HG02678 (cell line): ENCODE measurements around the gene CD2AP.
A peak's percentile ranks its signal among the peaks of the same experiment; 100 is the strongest.
"Not testable (repeated sequence)": the region's sequence is repeated elsewhere in the genome, so short reads cannot be mapped to it uniquely, and the experiment has no call there.

Experiments
- ATAC-seq: cut with Tn5 transposase; IDR thresholded peaks from one replicate; pipeline ENCODE4 v1.9.1; 2021; ENCODE audit warnings: mild to moderate bottlenecking, moderate library complexity; ENCODE audit not compliant: unreplicated experiment

CD2AP gene

DNA sequence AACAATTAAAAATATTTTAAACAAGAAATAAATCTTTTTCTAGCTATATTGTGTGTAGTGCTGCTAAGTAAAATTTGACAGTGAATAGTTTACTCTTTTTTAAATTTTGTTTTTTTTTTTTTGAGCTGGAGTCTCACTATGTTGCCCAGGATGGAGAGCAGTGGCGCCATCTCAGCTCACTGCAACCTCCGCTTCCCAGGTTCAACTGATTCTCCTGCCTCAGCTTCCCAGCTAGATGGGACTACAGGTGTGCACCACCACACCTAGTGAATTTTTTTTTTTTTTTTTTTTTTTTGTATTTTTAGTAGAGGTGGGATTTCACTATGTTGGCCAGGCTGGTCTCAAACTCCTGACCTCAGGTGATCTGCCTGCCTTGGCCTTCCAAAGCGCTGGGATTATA lies 75.7 kb downstream of the CD2AP start:
- not testable (repeated sequence) for ATAC-seq

DNA sequence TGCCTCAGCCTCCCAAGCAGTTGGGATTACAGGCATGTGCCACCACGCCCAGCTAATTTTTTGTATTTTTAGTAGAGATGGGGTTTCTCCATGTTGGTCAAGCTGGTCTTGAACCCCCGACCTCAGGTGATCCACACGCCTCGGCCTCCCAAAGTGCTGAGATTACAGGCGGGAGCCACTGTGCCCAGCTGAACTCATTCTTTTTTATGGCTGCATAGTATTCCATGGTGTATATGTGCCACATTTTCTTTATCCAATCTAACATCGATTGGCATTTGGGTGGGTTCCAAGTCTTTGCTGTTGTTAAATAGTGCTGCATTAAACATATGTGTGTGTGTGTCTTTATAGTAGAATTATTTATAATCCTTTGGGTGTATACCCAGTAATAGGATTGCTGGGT lies 78.9 kb downstream of the CD2AP start:
- not testable (repeated sequence) for ATAC-seq

DNA sequence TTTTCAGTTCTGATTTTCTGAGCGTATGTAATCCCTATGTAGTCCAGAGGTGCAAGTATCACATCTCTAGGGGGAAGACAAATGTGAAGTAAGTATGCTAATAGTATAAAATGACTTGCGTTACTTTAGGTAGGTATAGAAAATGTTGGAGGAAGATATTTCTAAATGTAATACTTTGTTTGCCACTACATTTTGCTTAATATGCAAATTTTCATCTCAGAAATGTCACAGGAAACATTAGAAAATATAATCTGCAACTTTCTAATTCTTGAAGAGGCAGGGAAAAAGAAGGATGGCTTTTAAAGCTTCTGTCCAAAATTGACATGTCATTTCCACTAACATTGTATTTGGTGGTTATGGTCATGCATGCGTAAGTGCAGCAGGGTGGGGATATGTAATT lies 85.6 kb downstream of the CD2AP start:
- ATAC-seq: no peak

DNA sequence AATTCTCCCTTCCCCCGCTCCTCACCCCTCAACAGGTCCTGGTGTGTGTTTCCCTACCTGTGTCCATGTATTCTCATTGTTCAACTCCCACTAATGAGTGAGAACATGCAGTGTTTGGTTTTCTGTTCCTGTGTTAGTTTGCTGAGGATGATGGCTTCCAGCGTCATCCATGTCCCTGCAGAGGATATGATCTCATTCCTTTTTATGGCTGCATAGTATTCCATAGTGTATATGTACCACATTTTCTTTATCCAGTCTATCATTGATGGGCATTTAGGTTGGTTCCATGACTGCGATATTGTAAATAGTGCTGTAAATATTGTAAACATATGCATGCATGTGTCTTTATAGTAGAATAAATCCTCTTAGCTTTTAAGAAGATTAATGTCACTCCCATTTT lies 89.0 kb downstream of the CD2AP start:
- not testable (repeated sequence) for ATAC-seq

DNA sequence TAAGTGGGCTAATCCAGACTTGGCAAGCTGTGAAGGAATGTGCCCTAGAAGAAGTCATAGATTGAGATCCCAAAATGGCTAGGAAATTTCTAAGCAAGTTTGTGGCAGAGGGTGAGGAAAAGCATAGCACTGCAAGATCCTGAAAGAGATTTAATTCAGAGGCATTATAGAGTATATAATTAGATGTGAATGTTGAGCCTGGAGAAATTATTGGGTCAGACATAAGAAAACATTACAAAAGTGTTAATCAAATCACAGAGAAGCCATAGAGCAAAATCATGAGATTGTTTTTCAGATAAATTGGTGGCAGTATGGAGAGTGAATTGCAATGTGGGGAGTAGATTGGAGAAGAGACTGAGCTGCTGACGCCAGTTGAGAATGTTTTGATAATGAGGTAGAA lies 90.0 kb downstream of the CD2AP start:
- no peak for ATAC-seq

DNA sequence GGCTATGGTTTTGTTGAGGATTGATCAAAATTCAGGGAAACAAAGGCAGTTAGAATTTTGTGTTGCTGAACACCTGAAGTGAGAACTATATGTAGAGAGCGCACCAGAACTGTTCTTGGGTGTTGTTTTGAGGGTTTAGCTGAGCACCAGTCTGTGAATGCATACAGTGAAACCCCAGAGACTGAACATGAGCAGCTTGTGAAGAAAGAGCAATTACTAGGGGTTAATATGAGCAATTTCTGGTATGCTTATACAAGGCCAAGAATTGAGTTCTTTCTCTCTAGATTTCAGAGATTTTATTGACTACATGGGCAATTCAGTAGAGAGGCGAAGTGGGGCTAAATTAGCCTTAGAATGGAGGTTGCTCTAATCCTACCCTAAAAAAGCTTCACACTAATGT lies 93.9 kb downstream of the CD2AP start:
- no peak for ATAC-seq

DNA sequence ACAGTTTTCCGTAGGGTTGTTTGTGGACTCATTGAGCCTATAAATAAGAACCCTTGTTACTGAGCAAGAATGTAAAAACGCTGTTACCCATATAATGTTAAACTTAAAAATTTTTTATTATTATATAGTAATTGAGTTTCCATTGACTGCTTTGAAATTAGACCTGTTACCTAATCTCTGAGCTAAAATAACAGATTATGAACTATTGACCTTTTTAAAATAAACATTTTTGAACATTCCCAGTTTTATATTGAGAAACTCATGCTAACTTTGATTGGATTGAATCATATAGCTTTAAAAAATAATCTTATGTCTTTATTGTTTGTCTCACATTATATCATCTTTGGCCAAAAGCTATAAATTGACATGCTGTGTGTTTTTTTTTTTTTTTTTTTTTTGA lies 95.5 kb downstream of the CD2AP start:
- ATAC-seq: no peak

DNA sequence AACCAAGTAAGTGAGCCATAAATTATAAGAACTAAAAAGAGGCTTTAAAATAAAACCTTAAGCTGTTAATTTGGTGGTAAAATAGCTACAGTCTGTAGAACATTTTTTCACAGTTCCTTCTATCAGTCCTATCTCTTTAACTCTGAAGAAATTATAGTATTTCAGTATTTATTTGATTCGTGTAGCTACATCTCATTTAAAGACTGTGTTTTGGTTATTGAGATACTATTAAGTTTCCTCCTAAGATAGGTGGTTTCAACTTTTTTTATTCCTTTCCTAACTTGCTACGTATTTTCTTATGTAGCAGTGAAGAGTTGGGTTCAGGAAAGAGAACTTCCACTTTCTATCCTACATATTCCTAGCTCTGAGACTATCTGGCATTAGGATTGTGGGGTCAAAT lies 97.2 kb downstream of the CD2AP start:
- no peak for ATAC-seq

DNA sequence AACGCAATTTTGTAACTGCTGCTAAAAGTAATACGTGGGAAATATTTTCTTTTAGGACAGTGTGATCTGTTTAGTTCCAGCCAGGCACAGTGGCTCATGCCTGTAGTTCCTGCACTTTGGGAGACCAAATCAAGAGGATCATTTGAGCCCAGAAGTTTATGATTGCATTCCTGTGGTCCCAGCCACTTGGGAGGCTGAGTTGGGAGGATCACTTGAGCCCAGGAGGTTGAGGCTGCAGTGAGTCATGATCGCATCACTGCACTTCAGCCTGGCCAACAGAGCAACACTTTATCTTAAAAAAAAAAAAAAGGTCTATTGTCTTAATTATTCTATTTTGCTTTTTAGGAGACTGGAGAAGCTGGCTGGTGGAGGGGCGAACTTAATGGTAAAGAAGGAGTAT lies 101.5 kb downstream of the CD2AP start:
- ATAC-seq: no peak

DNA sequence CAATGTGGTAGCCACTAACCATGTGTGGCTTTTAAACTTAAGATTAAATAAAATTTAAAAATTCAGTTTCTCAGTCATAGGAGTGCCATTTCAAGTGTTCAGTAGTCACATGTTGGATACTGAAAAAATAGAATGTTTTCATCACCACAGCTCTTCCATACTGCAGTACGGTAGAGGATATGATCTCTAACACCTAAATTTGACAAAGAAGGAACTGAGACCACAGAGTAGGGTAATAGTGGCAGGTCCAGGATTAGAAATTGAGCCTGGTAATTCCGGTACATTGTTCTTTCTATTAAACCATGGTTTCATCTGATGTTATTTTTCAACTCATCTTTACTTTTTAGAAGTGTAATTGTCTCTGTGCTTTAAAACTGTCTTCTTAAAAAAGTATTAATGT lies 104.0 kb downstream of the CD2AP start:
- peak; percentile 84 for ATAC-seq

DNA sequence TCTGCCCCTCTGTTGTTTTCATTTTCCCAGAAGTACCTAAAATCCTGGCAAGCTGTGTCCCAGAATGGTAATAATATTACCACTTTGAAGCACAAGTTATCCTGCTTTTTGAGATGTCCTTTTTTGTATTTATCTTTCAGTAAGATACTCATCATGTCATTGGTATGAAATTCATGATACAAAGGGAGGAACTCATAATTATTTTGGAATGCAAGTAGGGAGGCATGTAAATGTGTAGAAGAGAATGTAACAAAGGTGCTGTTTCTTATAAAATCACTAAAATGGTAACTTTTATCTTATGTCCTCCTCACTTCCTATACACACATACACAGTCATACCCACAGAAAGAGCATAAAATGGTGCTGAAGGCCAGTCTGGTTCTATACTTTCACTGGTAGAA lies 109.9 kb downstream of the CD2AP start:
- ATAC-seq: no peak

DNA sequence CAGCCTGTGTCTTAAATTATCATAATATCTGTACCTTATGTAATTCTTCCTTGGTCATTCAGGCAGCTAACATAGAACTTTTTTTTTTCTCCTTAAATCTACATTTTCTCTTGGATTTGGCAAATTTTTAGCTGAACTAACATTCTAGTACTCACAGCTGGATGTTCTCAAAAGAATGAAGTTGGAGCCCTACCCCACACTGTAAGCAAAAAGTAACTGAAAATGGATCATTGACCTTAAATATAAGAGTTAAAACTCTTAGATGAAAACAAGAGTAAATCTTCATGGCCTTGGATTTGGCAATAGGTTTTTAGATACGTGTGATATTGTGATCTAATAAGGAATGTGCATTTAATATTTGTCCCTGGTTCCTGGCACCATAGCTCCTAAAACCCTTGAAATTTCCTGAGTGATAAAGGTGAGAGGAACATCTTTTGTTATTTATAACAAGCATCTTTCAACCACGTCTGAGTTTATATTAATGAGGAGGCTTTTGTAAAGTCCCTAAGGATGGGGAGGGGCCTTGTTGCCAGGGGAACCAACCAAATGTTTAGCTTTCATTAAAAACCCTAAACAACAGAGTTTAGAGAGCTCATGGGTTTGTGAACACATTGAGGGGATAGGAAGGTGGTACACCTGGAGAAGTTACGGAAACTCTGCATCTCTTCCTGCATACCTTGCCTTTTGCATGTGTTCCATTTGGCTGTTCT lies 114.7 kb downstream of the CD2AP start:
- ATAC-seq: no peak

DNA sequence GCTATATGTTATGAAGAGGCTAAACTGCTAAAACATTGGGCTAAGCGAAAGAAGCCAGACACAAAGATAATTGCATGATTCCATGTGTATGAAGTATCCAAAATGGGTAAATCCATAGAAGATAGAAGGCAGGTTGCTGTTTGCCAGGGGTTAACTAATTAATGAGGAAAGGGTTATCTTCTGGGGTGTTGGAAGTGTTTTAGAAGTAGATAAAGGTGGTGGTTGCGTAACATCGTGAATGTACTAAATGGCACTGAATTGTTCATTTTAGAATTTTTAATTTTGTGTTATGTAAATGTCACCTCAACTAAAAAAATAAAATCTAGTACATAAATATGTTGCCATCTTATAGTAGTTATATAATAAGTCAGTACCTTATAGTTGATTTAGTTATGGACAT lies 116.4 kb downstream of the CD2AP start:
- no peak for ATAC-seq

DNA sequence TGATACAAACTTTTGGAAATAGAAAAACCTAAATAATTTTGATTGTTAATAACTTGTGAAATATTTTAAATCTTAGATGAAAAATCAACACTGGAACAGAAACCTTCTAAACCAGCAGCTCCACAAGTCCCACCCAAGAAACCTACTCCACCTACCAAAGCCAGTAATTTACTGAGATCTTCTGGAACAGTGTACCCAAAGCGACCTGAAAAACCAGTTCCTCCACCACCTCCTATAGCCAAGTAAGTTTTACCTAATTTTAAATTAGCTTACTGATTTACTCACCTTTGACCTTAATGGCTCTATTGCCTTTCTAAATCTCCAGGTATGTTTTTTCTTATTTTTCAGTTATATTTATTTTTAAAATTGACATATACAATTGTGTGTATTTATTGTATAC lies 118.2 kb downstream of the CD2AP start:
- no peak for ATAC-seq

DNA sequence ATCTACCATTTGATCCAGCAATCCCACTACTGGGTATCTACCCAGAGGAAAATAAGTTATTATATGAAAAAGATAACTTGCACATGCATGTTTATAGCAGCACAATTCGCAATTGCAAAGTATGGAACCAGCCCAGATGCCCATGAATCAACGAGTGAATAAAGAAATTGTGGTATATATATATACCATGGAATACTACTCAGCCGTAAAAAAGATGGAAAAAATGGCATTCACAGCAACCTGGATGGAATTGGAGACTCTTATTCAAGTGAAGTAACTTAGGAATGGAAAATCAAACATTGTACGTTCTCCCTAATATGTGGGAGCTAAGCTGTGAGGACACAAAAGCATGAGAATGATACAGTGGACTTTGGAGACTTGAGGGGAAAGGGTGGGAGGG lies 120.8 kb downstream of the CD2AP start:
- ATAC-seq: no peak

DNA sequence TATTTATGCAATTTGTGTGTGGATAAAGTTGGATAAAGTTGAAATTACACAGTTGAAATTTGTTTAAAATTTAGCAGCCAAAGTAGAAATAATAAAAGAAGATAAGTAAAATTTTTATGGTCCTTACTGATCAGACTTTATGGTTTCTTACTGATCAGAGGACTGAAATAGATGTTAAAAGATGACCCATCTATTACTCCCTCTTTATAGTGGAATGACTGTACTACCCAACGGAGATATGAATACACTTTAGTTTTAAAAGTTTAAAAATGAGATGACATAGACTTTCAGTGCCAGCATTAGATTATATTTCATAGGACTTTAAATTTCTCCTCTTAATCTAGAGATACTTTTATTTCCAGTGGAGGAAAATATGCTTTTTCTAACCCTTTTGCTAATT lies 121.9 kb downstream of the CD2AP start:
- ATAC-seq: no peak

DNA sequence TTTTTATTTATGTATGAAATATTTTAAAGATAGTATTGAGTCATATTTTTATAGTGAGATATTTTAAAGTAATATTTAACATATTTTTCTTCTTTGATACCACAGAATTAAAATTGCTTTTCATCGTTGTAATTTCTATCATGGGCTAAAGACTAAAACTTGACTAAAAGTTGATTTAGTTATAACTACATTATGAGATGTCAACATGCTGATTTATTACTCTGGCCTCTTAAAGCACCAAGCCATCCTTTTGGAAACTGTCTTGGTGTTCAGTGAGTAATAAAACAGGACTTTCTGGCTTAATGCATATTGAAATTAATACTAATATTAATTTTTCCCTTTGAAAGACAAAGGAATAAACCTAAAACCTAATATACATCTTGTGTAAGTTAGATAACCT lies 125.6 kb downstream of the CD2AP start:
- no peak for ATAC-seq

DNA sequence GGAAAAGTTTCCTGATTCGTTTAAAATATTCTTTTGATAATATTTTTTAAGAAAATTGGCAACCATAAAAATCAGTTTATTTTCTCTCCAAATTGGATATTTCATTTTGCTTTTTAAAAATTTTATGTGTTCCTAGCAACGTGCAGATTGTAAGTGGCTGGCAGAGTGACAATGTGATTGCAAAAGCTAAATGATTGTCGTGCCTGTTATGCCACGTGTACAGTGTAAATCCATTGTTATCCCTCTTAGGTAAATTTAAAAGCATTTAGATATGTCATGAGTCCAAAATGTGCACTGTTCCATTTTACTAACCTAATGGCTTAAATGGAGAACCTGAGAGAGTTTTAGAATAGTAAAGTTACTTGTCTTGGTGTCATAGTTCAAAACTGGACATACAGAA lies 126.4 kb downstream of the CD2AP start:
- no peak for ATAC-seq

DNA sequence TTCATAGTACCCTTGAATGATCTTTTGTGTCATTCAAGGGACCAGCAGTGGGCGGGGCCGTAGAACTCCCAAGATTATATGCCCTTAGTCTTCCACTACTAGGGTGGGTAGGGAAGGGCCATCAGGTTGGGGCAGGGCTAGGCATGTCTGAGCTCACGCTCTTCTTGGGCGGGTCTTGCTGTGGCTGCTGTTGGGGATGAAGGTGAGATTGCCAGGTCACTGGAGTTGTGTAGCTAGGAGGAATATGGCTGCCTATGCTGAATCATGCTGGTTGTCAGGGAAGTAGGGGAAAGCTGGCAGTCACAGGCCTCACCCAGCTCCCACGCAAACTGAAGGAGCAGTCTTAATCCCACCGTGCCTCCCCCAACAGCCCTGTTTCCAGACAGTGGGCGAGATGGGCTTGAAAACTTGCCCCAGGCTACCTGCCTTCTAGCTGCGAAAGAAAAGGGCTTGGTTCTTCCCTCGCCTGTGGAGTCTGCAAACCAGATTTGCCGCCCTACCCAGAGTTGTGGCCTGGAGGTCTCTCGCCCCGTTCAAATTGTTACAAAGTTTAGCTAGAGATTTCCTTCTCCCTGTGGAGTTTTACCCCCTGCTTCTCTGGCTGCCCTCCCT lies 144.4 kb downstream of the CD2AP start:
- ATAC-seq: no peak

DNA sequence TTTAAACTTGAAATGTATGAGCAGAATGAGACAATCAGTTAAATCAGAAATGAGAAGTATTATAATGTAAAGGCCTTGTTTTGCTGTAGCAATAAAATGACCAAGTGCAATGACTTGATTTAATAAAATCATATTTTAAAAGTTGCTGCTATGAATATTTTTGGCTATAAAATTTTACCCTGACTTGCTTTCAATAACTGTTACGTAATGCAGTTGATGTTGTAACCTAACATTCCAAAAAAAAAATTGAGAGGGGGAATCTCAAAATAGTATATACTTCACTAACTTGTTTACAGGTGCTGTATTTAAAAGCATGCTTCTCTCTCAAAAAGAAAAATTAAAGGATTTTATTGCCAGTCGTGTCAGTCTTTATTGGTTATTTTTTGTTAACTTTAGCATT lies 149.2 kb downstream of the CD2AP start:
- ATAC-seq: no peak

DNA sequence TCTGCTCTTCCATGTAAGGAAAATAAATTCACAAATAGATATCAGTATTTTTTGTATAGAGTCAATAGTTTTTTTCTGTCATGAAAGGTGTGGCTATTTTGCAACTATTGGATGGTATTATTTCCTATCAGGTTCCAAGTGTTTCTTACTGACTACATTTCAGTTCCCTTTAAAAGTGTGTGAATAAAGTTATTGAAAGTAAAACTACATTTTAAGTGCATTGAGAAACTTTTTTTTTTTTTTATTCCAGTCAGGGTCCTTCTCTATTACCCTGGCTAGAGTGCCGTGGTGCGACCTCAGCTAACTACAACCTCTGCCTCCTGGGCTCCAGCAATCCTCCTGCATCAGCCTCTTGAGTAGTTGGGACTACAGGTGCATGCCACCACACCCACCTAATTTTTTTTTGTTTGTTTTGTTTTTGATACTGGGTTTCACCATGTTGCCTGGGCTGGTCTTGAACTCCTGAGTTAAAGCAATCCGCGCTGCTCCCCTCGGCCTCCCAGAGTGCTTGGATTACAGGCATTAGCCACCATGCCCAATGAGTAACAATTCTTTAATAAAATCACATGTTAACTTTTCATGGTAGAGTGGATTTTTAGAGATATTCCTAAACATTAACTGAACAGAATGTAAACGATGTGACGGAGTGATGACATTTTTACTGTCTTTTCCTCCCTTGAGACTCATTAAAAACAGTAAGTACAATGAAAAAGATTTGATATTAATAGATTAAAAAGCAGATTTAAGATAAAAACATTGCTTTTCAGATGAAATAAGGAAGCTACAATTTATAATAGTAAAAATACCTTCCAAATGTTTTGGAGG lies 151.1 kb downstream of the CD2AP start:
- no peak for ATAC-seq

DNA sequence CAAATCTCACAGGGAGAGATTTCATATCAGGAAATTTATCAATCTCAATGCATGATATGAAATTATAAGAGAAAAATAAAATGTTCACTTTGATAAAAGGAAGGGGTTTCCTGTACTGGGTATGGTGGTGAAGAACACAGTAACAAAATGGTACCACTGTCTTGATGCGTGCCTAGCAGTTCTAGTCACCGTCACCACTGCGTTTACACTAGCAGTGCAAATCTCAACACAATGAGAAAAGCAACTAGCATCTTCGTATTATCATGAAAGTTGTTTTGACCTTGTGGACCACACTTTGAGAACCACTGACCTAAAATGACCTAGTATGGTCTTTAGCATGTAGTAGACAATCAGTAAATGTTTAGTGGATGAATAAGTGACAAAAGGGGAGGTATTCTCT lies 152.4 kb downstream of the CD2AP start:
- ATAC-seq: no peak
